Lung (tissue), 12 donors: ENCODE data around the gene AOX1. TPM values are rescaled to one million over a fixed set of nuclear protein-coding genes. Genes with fewer than 3 reads are reported as not detected.
"Not testable (repeated sequence)": the region's sequence is repeated elsewhere in the genome, so short reads cannot be mapped to it uniquely, and the experiment has no call there.

Experiments
- ATAC-seq: fragments of 200-7000 bp; cut with Tn5 transposase; one replicate; pipeline ENCODE4 v1.9.1; 2020; ENCODE audit warnings: moderate number of reproducible peaks; ENCODE audit not compliant: insufficient read depth, low FRiP score
- DNase-seq, 3 donors: peaks; one replicate each; pipeline ENCODE4 v3.0.0-alpha.2; 2013 to 2017
- H3K27ac ChIP-seq, 2 donors: one replicate each; pipeline ENCODE4 v1.5.1; 2013; ENCODE audit warnings: mild to moderate bottlenecking in 2 of 2, moderate library complexity in 2 of 2, control low read depth in 1 of 2, inconsistent platforms in 1 of 2, low read depth in 1 of 2, low read length in 1 of 2
- H3K27me3 ChIP-seq, 3 donors: one replicate each; pipeline ENCODE4 v1.5.1; 2013; ENCODE audit warnings: low read length in 2 of 3; ENCODE audit not compliant: control insufficient read depth in 3 of 3, insufficient read depth in 3 of 3
- H3K36me3 ChIP-seq, 4 donors: one replicate each; pipeline ENCODE4 v1.5.1; 2013; ENCODE audit warnings: low read length in 4 of 4, mild to moderate bottlenecking in 1 of 4, moderate library complexity in 1 of 4; ENCODE audit not compliant: control insufficient read depth in 4 of 4, insufficient read depth in 4 of 4
- H3K4me1 ChIP-seq, 5 donors: one replicate each; pipeline ENCODE4 v1.5.1; 2013; ENCODE audit warnings: low read length in 5 of 5, mild to moderate bottlenecking in 2 of 5, moderate library complexity in 1 of 5; ENCODE audit not compliant: control insufficient read depth in 5 of 5, insufficient read depth in 5 of 5
- H3K4me3 ChIP-seq: one replicate; pipeline ENCODE4 v1.5.1; 2013; ENCODE audit warnings: mild to moderate bottlenecking, control low read depth, moderate library complexity
- H3K9ac ChIP-seq, 2 donors: one replicate each; pipeline ENCODE4 v1.5.1; 2013; ENCODE audit warnings: low read length in 2 of 2, control low read depth in 1 of 2; ENCODE audit not compliant: insufficient read depth in 1 of 2
- H3K9me3 ChIP-seq, 4 donors: one replicate each; pipeline ENCODE4 v1.5.1; 2013; ENCODE audit warnings: low read length in 3 of 4, mild to moderate bottlenecking in 1 of 4, moderate library complexity in 1 of 4; ENCODE audit not compliant: control insufficient read depth in 4 of 4, insufficient read depth in 3 of 4
- CTCF ChIP-seq: IDR thresholded peaks from 2 replicates; pipeline ENCODE4 v1.5.1; 2012; ENCODE audit warnings: mild to moderate bottlenecking; ENCODE audit errors: control extremely low read depth, extremely low read depth
- WGBS, 2 donors: extraction: QIAGEN DNeasy Blood & Tissue Kit; methylation state at CpG; one replicate each; pipeline ENCODE4 v1.1.7; 2013; 5-methylcytosine and 5-hydroxymethylcytosine counted together
- polyA plus RNA-seq, 2 donors: library from polyadenylated mRNA; stranded (reverse); fragments of 200-250 nt; gene quantifications; one replicate each; pipeline ENCODE4 v1.2.1, GENCODE V29; 2013
- total RNA-seq, 2 donors: library from RNA; depleted of rRNA in 1 of 2; stranded (reverse); fragments of >200 nt in 1 of 2; gene quantifications; one replicate each; pipeline ENCODE4 v1.2.1, GENCODE V29; 2014 to 2021
- donor health status: control.
- donor health status: control.
- donor health status: Bipolar disorder and iron deficiency.
- donor health status: healthy.
- donor health status: DM: yes; HTN: yes; CAD: no.

AOX1 gene
- total and polyA plus RNA-seq, 4 donors, result 8.0 to 48.5 (median 10.6) TPM

GRCh38 chr2:200627110-200627770 lies 41.4 kb downstream of the AOX1 start:
- Histone ChIP-seq H3K4me3 (no peak overlapping the region), H3K27me3 (no peaks in the 10 kb centered on the region), H3K4me1 (peaks cover 0 to 40% (median 0%) of the 10 kb centered on the region in 5 donors), H3K9ac (no peak overlapping the region), H3K36me3 (peaks cover 0 to 3% (median 0%) of the 10 kb centered on the region in 4 donors), H3K9me3 (no peaks in the 10 kb centered on the region), H3K27ac (no peak overlapping the region)
- no peak for DNase-seq
- 69 to 80% methylated on average over 4 of the region's 4 CpGs for WGBS, 2 donors
- ATAC-seq, result no peak
- no peak for TF ChIP-seq CTCF

- peaks cover 0 to 36% (median 0%) of the 10 kb centered on the region in 5 donors for H3K4me1 ChIP-seq
- 80 to 96% methylated on average over 4 of the region's 4 CpGs for WGBS, 2 donors
- not testable (repeated sequence) for H3K27ac ChIP-seq, H3K9me3 ChIP-seq, H3K27me3 ChIP-seq, DNase-seq, H3K9ac ChIP-seq, H3K36me3 ChIP-seq, H3K4me3 ChIP-seq, ATAC-seq
These were observed 42.6 kb downstream of the AOX1 start for GRCh38 chr2:200628461-200628860.

- no peak overlapping the region for H3K4me3 ChIP-seq
- ATAC-seq (no peak), DNase-seq (no peak)
- peaks cover 0 to 7% (median 0%) of the 10 kb centered on the region in 5 donors for H3K4me1 ChIP-seq
- no peak overlapping the region for H3K9ac ChIP-seq
- H3K27me3 ChIP-seq, result no peaks in the 10 kb centered on the region
- 79 to 89% methylated on average over 1 of the region's 1 CpG for WGBS, 2 donors
- H3K9me3 ChIP-seq, result no peaks in the 10 kb centered on the region
- no peak overlapping the region for H3K27ac ChIP-seq
- H3K36me3 ChIP-seq, result peaks cover 0 to 3% (median 1%) of the 10 kb centered on the region in 4 donors
- TF ChIP-seq CTCF, result no peak
These were observed 45.5 kb downstream of the AOX1 start for GRCh38 chr2:200631287-200631686.

GRCh38 chr2:200634231-200634964 lies 48.6 kb downstream of the AOX1 start:
- 92 to 94% methylated on average over 7 of the region's 7 CpGs for WGBS, 2 donors
- H3K4me3 ChIP-seq, result no peak overlapping the region
- no peak for TF ChIP-seq CTCF
- H3K27me3 ChIP-seq, result no peaks in the 10 kb centered on the region
- H3K36me3 ChIP-seq, result peaks cover 0 to 9% (median 3%) of the 10 kb centered on the region in 4 donors
- H3K27ac ChIP-seq, result no peak overlapping the region
- H3K4me1 ChIP-seq, result peaks cover 0 to 3% (median 0%) of the 10 kb centered on the region in 5 donors
- H3K9ac ChIP-seq, result no peak overlapping the region
- DNase-seq (no peak), ATAC-seq (no peak)
- H3K9me3 ChIP-seq, result no peaks in the 10 kb centered on the region
